ENCODE data around the gene TMEM74B.

TMEM74B gene

DNA sequence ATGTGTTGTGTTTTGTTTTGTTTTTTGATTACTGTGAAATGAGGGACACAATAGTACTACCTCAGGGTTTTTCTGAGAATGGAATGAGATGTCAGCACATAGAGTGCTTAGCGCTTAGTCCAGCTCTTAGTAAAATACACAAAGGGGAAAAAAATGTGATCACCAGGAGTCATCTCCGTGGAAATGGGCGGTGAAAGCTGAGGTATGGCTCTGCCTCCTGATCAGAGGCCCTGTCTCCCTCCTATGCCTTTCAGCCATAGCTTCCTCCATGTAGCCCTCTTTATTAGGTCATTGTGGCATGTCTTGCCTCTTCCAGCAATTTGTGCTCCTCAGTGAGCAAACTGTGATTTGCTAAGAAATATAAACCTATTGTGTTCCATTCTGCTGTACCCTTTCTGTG, 53.4 kb downstream of the TMEM74B start:
- DNase-seq: no peak

DNA sequence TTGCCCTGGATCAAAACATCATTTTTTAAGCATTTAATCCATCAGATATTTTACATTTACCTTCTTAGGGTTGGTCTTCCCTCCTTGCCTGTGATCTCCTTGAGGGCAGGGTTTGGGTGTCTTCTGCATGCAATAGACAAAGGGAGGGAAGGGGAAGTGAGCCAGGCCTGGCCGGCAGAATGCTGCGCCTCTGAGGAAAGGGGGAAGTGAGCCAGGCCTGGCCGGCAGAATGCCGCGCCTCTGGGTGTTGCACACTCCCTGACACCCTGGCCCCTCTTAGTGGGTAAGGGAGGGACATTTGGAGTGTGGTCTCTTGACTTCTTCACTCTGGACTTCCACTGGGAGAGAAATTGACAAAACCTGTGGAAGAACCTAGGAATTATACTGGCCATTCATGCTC, 53.9 kb downstream of the TMEM74B start:
- DNase-seq: no peak

Measured in CD4-positive, alpha-beta T cell treated with Interleukin-21 for 1 hour (primary cell).